Keratinocyte (primary cell): ENCODE measurements around the gene SAFB2. TPM values are rescaled to one million over a fixed set of nuclear protein-coding genes. Genes with fewer than 3 reads are reported as not detected.

Experiments
- DNase-seq: peaks from one replicate; pipeline ENCODE4 v3.0.0-alpha.2; 2011; ENCODE audit warnings: low read depth, missing footprints, low spot score
- FAIRE-seq: peaks from 2 replicates; lab custom pipeline; 2011; peaks lifted over from hg19 to GRCh38; lab: Jason Lieb, UNC
- H2AFZ ChIP-seq: 2 replicates; pipeline ENCODE4 v1.6.0; 2012; ENCODE audit warnings: low read length, control low read depth, inconsistent platforms; ENCODE audit not compliant: control insufficient read depth
- H3K27ac ChIP-seq: 2 replicates; pipeline ENCODE4 v1.5.1; 2011; ENCODE audit warnings: low read length; ENCODE audit not compliant: control insufficient read depth, insufficient read depth
- H3K27me3 ChIP-seq: 3 replicates; pipeline ENCODE4 v1.6.0; 2011; ENCODE audit warnings: low read length; ENCODE audit not compliant: control insufficient read depth, insufficient read depth; ENCODE audit errors: extremely low read depth
- H3K36me3 ChIP-seq, 2 experiments: 2 replicates in 1 of 2; 3 replicates in 1 of 2; pipeline ENCODE4 v1.5.1; 2011; ENCODE audit warnings: low read length in 2 of 2, mild to moderate bottlenecking in 1 of 2; ENCODE audit not compliant: control insufficient read depth in 2 of 2, insufficient read depth in 2 of 2; ENCODE audit errors: extremely low read depth in 1 of 2
- H3K4me1 ChIP-seq: 3 replicates; pipeline ENCODE4 v1.5.1; 2011; ENCODE audit warnings: low read length; ENCODE audit not compliant: control insufficient read depth, insufficient read depth; ENCODE audit errors: extremely low read depth
- H3K4me2 ChIP-seq: 3 replicates; pipeline ENCODE4 v1.6.0; 2011; ENCODE audit warnings: low read depth, low read length; ENCODE audit not compliant: control insufficient read depth, insufficient read depth; ENCODE audit errors: extremely low read depth
- H3K4me3 ChIP-seq, 3 experiments: fragments of 200-600 bp in 1 of 3; sonication (generic) in 1 of 3; 2 replicates in 2 of 3; 3 replicates in 1 of 3; pipeline ENCODE4 v1.5.1; 2011 to 2016; ENCODE audit warnings: low read length in 3 of 3, mild to moderate bottlenecking in 3 of 3, control low read depth in 2 of 3, inconsistent platforms in 1 of 3, low read depth in 1 of 3, mixed read lengths in 1 of 3, mixed run types in 1 of 3, moderate library complexity in 1 of 3; ENCODE audit not compliant: control insufficient read depth in 2 of 3, insufficient read depth in 2 of 3; ENCODE audit errors: extremely low read depth in 1 of 3
- H3K79me2 ChIP-seq: 2 replicates; pipeline ENCODE4 v1.6.0; 2012; ENCODE audit warnings: low read length; ENCODE audit not compliant: control insufficient read depth, insufficient read depth
- H3K9ac ChIP-seq: 3 replicates; pipeline ENCODE4 v1.6.0; 2011; ENCODE audit warnings: low read length; ENCODE audit not compliant: control insufficient read depth, insufficient read depth; ENCODE audit errors: extremely low read depth
- H3K9me1 ChIP-seq: 3 replicates; pipeline ENCODE4 v1.6.0; 2011; ENCODE audit warnings: low read length; ENCODE audit not compliant: control insufficient read depth, insufficient read depth; ENCODE audit errors: extremely low read depth
- H3K9me3 ChIP-seq: 2 replicates; pipeline ENCODE4 v1.5.1; 2012; ENCODE audit warnings: low read depth, low read length; ENCODE audit not compliant: control insufficient read depth
- H4K20me1 ChIP-seq: 3 replicates; pipeline ENCODE4 v1.6.0; 2011; ENCODE audit warnings: low read length; ENCODE audit not compliant: control insufficient read depth, insufficient read depth; ENCODE audit errors: extremely low read depth
- CTCF ChIP-seq, 3 experiments: IDR thresholded peaks in 1 of 3; conservative IDR thresholded peaks in 1 of 3; optimal IDR thresholded peaks in 1 of 3; 2 replicates in 2 of 3; 3 replicates in 1 of 3; pipeline versions ENCODE3 to v1.5.1; 2011; ENCODE audit warnings: low read length in 3 of 3, mild to moderate bottlenecking in 3 of 3, moderate library complexity in 2 of 3, control low read depth in 1 of 3, inconsistent platforms in 1 of 3; ENCODE audit not compliant: insufficient read depth in 2 of 3; ENCODE audit errors: extremely low read depth in 1 of 3
- EZH2 ChIP-seq: IDR thresholded peaks from one replicate; pipeline ENCODE4 v1.6.1; 2012; ENCODE audit warnings: inconsistent platforms, mild to moderate bottlenecking, low read length, moderate library complexity
- dilution Hi-C: fragments of 300-500 bp; cut with MboI; formaldehyde crosslinking; loops from one replicate; pipeline ENCODE4 v1.7.0; 2020; ENCODE audit warnings: low sequenced_read_pairs; ENCODE audit not compliant: extremely low pct_ligation_motif_present
- polyA plus RNA-seq, 5 experiments: library from polyadenylated mRNA; depleted of rRNA in 3 of 5; stranded (reverse) in 3 of 5; stranded (forward) in 1 of 5; unstranded in 1 of 5; fragments of >200 nt; gene quantifications; 1 replicate in 1 of 5; 2 replicates in 3 of 5; 3 replicates in 1 of 5; pipeline versions ENCODE4 v1.2.1 to v1.2.3, GENCODE V29; 2011 to 2012; ENCODE audit warnings: missing spikeins in 2 of 5, low read depth in 1 of 5, low replicate concordance in 1 of 5

SAFB2 gene
- polyA plus RNA-seq, 1 donor (not counting 4 experiments of a cell fraction or from before 2014, with no cell fraction given): 15.3 TPM

GRCh38 chr19:5575590-5575989 is 47.0 kb downstream of the SAFB2 start:
- TF ChIP-seq EZH2: no peak
- no peak for TF ChIP-seq CTCF (optimal IDR thresholded peaks at IDR 0.05 in 1 of 3, IDR thresholded peaks at IDR 0.05 in 1 of 3, conservative IDR thresholded peaks at IDR 0.05 in 1 of 3; ENCODE audit: extremely low read depth in 1 of 3, insufficient read depth in 2 of 3, low read length in 3 of 3)
- no peak overlapping the region for H3K9ac ChIP-seq
- FAIRE-seq: no peak

GRCh38 chr19:5572556-5573286 is 49.9 kb downstream of the SAFB2 start:
- TF ChIP-seq CTCF (optimal IDR thresholded peaks at IDR 0.05 in 1 of 3, IDR thresholded peaks at IDR 0.05 in 1 of 3, conservative IDR thresholded peaks at IDR 0.05 in 1 of 3; ENCODE audit: extremely low read depth in 1 of 3, insufficient read depth in 2 of 3, low read length in 3 of 3) (no peak), EZH2 (no peak)
- Histone ChIP-seq H3K27ac (no peak overlapping the region), H3K4me1 (peaks cover 4% of the 10 kb centered on the region), H2AFZ (no peak overlapping the region), H3K9ac (no peak overlapping the region), H3K27me3 (no peaks in the 10 kb centered on the region), H4K20me1 (no peaks in the 10 kb centered on the region), H3K79me2 (no peaks in the 10 kb centered on the region), H3K36me3 (no peaks in the 10 kb centered on the region), H3K9me1 (no peaks in the 10 kb centered on the region), H3K4me3 (no peak overlapping the region), H3K9me3 (no peaks in the 10 kb centered on the region), H3K4me2 (no peak overlapping the region)
- no peak for FAIRE-seq
- dilution Hi-C loops: no loop called here
- DNase-seq: no peak

More at GRCh38 chr19:5575590-5575989, 47.0 kb downstream of the SAFB2 start:
- no peaks in the 10 kb centered on the region for H3K36me3 ChIP-seq
- no peaks in the 10 kb centered on the region for H4K20me1 ChIP-seq
- H3K79me2 ChIP-seq: no peaks in the 10 kb centered on the region
- no peaks in the 10 kb centered on the region for H3K27me3 ChIP-seq
- peaks cover 5% of the 10 kb centered on the region for H3K4me1 ChIP-seq
- DNase-seq: no peak
- no peak overlapping the region for H2AFZ ChIP-seq
- H3K27ac ChIP-seq: no peak overlapping the region
- dilution Hi-C loops: no loop called here
- no peaks in the 10 kb centered on the region for H3K9me1 ChIP-seq
- no peak overlapping the region for H3K4me2 ChIP-seq
- no peak overlapping the region for H3K4me3 ChIP-seq
- H3K9me3 ChIP-seq: no peaks in the 10 kb centered on the region
